Measurements from ENCODE around the gene ARL3.
A peak's percentile ranks its signal among the peaks of the same experiment; 100 is the strongest.
"Not testable (repeated sequence)": the region's sequence is repeated elsewhere in the genome, so short reads cannot be mapped to it uniquely, and the experiment has no call there.

ARL3 gene

GRCh38 chr10:102701796-102702195 is 12.4 kb downstream of the ARL3 start:
- no peak for FAIRE-seq

- peak; percentile 39 for FAIRE-seq
These were observed 12.9 kb downstream of the ARL3 start for GRCh38 chr10:102701272-102701671.

GRCh38 chr10:102698894-102699293 is 15.3 kb downstream of the ARL3 start:
- FAIRE-seq: no peak

DNA sequence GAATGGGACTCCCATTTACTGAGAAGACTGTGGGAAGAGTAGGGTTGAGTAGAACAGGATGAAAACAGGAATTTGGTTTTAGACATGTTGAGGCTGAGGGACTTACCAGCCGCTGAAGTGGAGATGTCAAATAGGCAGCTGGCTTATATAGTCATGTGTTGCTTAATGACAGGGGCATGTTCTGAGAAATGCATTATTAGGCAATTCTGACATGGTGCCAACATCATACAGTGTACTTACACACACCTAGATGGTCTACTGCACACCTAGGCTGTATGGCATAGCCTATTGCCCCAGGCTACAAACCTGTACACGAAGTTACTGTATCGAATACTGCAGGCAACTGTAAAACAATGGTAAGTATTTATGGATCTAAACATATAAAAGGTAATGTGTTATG is 17.5 kb downstream of the ARL3 start:
- FAIRE-seq: no peak

- FAIRE-seq: not testable (repeated sequence)
These were observed 18.8 kb downstream of the ARL3 start for GRCh38 chr10:102695401-102695800.

DNA sequence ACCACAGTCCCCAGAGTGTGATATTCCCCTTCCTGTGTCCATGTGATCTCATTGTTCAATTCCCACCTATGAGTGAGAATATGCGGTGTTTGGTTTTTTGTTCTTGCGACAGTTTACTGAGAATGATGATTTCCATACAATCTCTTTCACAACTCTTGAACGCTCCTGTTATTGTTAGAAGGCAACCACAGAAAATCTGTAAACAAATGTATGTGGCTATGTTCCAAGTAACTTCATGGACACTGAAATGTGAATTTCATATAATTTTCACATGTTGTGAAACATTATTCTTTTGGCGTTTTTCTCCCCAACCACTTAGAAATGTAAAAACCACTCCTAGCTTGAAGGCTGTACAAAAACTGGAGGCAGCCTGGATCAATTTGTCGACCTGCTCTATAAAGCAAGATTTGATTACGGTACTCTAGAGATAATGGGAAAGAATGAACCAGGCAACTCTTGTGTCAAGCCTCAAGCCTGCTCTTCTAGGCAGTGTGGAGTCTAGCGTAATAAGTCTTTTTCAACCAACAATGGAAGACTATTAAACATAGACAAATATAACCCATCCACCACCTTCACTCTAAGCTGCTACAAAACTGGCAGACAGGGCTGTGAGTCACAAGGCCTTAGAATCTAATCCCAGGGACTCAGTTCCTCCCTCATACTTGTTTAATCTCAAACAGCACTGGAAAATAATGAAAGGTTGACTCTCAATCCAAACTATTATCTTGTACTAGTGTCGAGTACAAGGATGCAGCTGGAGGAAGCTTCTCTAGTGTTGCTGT is 22.7 kb downstream of the ARL3 start:
- FAIRE-seq: no peak

DNA sequence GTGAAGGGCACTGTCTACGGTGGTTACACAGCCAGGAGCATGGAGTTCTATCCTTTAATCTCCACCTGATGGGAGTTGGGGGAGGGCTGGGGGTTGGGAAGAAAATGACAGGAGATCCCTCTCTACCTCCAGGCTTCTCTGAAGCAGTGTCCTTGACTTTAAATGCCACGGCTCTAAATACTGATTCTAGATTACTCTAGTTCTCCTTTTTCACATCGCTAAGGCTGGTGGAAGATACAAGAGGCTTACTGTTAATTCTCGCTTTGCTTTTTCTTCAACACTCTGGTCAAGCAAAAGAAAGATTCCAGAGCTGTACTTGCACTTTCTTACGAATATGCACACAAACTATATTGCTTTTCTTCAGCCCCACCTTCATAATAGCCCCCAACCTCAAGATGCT is 30.5 kb downstream of the ARL3 start:
- no peak for FAIRE-seq

- no peak for FAIRE-seq
These were observed 31.2 kb downstream of the ARL3 start for GRCh38 chr10:102682981-102683380.

GRCh38 chr10:102682416-102682815 is 31.8 kb downstream of the ARL3 start:
- no peak for FAIRE-seq

DNA sequence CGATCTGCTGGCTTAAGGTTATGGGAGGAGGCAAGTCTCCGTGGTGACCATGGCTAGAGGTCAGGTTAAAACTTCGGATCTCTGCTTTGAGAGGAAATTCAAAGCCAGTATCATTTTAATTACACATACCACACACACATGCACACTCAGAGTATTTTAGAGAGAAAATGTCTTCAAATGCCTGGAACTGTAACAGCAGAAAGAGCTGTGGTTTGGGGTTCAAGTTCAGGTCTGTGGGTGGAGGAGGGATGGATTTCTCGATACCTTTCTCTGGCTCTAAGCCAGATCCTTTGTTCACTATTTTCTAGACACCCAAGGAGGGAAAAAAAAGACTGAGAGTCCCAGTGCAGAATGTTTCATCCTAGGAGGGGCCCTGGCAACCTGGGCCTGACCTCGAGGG is 32.5 kb downstream of the ARL3 start:
- FAIRE-seq: no peak

- FAIRE-seq: no peak
These were observed 34.6 kb downstream of the ARL3 start for GRCh38 chr10:102679596-102679995.

DNA sequence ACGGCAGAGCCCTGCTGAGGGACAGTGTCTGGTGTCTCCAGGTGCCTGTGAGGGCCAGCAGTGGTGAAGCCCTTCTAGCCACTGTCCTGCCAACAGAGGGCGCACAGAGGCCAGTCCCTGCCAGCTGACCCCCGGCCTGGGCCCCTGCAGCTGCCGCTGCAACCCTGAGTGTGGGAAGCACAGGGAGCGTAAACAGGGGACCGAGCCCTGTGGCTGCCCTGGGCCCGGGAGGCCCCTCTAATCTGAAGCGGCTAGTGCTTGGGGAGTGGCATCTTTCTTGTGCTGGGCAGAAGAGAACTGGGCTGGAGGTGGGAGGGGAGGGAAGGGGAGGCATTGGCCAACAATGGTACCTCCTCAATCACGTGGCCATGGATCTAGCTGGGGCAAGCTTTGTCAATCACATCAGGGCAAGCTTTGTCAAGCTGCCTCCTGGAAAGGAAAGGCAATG is 35.3 kb downstream of the ARL3 start:
- peak; percentile 25 for FAIRE-seq

DNA sequence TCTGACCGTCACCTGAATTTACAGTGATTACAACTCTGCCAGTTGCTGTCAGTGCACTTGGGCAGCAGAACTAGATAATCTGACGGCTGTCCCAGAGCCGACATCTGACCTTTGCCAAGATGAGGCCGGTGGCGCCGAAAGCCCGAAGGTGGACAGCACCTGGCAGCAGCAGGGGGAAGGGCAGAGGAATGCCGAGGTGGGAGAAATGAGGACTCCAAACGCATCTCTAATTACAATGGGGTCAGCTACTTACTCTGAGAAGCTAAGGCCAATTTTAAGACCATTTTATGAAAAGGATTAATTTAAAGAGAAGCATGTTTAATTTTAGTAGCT is 36.2 kb downstream of the ARL3 start:
- no peak for FAIRE-seq

DNA sequence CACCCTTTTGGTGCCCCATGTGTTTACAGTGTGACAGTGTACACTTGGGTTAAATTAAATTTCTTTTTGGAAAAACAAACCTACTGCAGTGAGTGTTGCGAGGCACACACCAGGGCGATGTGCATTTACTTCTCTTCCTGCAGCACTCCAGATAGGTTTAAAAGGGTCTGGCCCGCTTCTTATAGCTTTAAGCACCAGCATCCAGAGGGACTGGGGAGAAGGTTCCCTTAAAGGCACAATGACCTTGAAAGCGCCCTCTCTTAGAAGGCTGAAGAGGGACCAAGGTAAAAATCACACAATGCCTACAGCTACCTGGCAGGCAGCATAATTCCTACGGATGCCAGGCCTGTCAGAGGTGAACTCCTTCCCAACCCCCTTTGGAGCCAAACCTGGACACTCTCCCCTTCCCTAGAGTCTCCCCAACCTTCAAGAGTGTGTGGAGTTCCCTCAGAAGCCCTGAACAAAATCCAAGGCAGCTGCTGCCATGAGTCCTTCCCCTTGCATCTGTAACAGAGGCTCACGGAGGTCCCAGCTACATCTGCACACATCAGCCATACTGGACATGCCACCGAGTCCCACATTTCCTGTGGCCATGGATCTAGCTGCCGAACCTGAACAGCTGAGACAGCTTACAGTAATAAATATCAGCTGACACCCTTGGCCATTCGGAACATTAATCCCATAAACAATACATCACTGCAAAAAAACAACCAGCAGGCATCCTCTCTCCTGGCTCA is 36.7 kb downstream of the ARL3 start:
- FAIRE-seq: no peak

GRCh38 chr10:102676534-102677315 is 37.5 kb downstream of the ARL3 start:
- FAIRE-seq: no peak

DNA sequence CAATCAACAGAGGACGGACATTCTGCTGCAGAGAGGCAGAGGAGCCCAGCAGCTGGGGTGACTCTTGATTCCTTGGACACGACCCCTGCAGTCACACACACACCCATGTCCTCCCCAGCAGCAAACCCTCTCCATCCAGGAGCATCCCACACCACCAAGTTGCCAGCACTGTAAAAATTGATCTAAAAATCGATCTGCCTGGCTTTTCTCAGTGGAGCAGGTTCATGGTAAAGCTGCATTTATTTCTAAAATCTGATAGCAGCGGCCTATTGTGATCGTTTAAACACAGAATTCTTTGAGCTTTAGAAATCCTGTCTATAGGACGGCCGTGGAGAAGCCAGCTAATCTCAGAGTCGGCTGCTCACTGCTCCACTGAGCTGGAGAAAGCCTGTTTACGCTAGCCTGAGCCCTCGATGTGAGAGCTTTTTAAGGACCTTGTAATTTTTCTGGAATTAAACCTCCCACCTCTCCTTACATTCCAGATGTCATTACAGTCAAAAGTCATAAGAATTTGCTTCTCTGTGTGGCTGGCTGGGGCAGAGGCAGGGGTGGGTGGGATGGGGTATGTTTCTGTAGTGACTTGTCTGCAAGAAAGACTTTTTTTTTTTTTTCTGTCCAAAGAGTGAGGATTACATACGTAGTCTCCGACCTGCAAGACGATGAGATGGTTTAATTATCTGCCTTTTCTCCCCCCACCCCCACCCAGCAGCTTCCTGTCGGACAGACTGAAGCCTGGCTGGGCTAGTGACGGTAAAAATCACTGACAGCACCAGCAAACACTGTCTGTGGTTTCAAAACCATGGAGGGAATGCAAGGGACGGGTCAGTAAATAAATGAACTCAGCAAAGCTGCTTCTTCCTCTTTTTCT is 38.3 kb downstream of the ARL3 start:
- no peak for FAIRE-seq

DNA sequence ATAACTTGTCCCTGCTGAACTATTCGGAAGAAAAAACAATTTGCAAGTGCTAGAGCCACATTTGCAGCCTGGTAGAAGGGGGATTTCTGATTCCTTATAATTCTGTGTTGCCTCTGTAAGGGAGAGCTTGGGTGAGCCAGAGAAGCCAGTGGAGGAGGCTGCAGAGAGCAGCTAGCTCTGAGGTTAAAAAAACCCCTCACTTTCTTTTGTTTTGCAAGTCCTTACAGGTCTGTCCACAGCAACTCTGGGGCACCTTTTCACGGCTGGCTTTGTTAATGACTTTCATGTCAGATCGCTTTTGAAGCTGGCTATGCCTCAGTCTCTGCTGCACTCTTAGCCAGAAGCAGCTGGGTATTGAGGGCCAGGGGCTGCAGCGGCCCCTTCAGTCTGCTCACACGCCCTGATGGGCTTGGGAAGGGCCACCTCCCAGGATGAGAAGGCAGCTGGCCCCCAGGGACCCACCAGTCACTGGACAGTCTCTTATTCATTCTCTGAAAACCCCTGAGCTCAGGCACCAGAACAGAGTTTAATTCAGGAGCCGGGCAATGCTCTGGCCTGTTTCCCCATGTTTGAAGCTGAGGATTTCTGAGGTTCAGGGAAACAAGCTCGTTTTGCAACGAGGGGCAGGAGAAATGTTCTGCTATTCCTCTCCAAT is 39.1 kb downstream of the ARL3 start:
- no peak for FAIRE-seq

GRCh38 chr10:102674566-102674965 is 39.6 kb downstream of the ARL3 start:
- FAIRE-seq: no peak

- FAIRE-seq: no peak
These were observed 40.2 kb downstream of the ARL3 start for GRCh38 chr10:102673819-102674511.

DNA sequence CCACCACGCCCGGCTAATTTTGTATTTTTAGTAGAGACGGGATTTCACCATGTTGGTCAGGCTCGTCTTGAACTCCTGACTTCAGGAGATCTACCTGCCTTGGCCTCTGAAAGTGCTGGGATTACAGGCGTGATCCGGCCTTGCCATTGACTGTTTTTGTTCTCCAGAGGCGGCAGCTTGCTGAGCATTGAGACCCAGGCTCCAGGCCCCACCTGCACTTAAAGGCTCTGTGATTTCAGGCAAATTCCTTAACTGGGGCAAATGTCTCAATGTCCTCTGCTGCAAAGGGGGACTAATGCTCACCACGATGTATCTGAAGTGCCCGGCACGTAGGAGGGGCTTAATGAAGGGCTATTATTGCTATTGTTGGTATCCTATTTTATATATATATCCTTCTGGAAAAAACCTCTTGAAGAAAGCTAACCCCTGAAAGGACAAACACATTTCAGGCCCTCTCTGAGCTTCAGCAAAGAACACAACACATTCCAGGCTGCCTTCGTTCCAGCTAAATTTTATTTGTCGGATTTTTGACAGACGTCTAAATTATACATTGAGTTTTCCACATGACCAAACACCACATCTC is 40.9 kb downstream of the ARL3 start:
- no peak for FAIRE-seq

- no peak for FAIRE-seq
These were observed 43.2 kb downstream of the ARL3 start for GRCh38 chr10:102670871-102671434.
